GM18867 (cell line): ENCODE results near the gene NFIL3.
A peak's percentile ranks its signal among the peaks of the same experiment; 100 is the strongest.

ENCODE experiments used
- ATAC-seq: cut with Tn5 transposase; IDR thresholded peaks from one replicate; pipeline ENCODE4 v1.9.1; 2021; ENCODE audit warnings: mild to moderate bottlenecking, moderate library complexity; ENCODE audit not compliant: unreplicated experiment

NFIL3 gene

DNA sequence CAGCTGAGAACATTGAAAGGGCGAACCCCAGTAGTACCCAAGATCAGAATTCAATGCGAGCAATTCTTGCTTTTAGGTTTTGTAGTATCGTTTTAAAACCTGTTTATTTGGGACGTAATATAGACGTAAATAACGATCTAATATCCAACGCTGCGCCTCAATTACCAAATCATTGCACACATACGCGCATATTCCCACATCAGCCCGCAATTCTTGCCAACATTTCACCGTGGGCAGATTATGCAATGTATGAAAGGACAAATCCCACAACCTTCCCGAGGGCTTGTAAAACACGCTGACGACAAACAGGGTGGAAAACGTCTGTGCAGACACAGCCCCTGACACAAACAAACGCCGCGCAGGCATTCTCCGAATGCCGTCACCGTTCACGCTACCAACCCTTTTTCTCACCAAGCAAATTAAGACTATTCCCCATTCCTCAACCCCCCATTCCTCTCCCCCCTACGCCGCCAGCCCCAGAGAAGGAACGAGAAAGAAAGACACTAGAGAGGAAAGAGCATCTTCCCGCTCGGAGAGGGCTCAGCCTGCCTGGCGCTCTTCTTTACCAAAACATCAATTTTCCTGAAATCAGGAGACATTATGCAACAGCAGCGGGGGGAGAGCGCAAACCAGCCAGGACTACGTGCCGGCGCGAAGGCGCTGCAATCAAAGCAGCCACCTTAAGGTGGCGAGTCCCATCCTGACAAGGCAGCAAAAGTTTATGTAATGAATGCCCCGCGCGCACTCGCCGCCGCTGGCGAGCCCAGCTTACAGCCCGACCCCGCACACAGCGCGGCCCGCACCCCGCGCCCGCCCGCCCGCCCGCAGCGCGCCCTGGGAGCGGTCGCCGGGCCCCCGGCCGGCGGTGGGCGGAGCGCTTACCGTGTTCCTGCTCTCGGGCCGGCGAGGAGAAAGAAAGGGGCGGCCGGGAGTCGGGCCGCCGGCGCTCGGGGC lies 597 bp downstream of the NFIL3 start:
- ATAC-seq = peak; percentile 47

DNA sequence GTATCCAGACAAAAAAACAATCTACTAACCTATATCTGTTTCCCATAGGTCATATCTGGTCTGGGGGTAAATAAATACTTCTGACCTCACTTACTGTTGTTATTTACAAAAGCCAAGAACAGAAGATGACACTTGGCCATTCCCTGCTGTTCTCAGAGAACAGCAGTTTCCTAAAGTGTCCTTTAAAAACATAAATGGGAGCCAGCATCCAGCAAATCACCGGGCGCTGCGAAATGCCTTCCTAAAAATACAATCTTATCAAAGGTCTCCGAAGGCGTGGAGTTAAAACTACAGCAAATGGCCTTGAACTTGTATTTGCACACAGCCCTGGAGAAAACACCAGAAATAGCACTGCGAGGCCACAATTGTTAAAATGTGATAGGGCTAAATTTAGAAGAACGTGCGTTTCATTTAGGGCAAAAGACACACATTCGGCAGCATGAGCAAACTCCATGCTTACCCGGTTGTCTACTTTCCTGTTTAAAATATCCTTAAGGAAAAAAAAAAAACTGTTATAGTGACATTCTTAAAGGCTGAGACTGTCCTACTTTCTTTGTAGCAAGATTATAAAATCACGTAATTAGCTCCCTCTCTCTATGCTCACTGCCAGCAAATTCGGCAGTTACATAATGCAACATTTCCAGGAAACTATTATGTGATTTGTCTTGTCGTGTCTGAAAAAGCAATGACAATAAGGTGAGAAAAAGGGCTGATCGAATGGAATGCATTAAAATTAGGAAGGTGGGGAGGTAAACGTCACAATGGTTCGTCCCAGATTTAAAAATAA lies 1.5 kb downstream of the NFIL3 start:
- no peak for ATAC-seq

DNA sequence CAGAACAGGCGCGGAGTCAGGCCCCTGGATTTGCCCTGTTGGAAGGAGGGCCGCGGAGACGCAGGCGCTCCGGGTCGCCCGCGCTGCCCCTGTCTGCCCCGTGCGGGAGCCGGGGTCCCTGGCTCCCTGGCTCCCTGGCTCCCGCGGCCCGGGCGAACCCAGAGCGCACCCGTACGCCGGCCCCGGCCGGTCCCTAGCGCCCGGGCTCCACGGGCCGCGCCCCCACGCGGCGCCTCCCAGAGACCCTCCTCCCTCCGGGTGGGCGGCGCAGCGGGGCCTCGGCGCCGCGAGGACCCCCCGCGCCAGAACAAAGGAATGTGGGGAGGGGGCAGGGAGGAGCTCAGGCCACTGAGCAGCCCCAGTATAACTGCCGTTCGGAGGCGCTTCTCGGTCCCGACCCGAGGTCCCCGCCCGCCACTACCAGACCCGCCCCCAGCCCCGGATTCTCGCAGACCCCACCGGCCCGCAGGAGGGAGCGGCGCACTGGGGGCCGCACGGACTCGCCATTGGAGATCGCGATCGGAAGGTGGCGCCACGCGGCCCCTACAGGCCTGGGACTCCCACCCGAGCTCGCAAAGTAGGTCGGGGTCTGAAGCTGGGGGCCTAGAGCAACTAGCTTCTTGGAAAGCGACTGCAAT lies 2.4 kb downstream of the NFIL3 start:
- ATAC-seq = no peak

DNA sequence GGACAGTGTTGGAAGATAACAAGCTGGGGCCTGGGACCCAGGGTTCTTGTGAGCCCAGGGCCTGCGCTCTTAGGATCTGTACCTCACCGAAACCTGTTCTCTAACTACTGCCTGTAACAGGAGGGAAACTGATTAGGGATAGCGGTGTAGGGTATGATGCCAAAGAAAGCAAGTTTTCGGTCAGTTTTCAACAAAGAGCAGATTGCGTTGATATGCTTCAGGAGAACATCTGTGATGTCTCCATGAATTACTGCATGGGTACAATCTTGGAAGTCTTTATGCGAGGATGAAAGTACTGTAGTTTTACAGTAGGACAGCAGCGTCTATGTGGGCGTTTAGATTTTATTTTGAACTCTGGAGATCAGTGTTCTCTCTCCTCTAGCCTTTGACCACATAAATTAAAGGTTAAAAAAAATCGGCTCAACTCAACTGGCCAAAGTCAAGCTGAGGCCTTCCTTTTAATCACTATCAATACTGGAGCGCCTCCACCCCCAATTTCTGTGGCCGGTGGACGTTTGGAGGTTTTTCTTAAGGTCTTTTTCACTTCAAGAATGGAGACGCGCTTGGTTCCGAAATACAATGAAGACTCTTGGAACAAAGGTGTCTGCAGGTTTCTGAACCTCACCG lies 3.0 kb downstream of the NFIL3 start:
- no peak for ATAC-seq

DNA sequence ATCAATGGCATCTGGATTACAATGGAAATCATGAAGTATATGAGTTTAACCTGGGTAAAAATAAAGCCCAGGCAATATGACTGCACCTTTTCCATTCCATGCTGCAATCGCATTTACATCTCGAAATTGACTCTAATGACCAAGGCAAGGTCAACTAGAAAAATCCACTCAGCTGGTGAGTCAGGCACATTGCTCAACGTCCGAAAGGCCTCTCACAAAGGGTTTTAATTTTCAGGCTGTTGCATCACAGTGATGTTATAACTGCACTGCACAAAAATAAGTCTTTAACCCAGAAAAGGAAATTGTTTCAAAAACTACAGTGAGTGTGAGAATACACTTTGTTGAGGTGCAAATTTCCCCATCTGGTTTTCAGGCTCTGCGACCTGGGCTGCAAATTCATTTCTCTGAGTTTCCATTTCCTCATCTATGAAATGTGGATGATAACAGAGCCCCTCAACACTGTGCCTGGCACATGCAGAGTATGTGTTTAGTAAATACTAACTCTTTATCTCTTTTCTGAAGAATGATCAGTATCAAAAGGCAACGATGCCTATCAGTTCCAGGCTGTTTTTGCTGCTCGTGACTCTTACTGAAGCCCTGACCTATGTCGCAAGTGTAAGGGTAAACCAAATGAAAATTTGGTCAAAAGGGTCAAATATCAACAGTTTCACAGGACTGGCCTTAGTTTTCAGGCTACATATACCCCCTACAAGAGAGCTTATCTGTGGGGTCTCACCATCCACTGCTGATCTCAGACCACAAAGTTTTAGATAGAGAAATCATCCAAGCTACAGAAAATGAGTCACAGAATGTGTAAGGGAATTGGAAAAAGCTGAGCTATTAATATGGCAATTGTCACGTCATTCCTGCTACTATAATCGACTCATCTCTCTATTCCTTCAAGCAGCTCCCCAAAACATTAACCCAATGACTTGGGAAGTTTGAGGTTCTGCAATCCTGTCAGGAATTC lies 4.1 kb downstream of the NFIL3 start:
- no peak for ATAC-seq

DNA sequence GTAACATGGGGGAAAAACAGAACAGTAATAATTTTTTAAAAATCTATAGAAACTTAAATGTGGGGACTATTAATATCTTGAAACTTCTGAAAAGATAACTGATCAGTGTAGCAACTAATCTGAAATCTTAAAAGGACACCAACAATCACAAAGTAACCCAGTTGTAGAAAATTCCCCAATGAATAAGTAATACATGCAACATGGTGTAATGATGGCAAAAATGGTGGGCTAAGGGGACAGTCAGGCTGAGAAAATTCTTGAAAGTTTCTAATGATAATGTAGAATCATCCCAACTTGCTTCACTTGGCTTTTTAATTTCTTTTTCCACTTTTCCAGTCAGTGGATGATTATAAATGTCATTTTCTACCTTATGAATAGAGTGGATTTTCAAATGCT lies 5.4 kb downstream of the NFIL3 start:
- ATAC-seq = no peak

DNA sequence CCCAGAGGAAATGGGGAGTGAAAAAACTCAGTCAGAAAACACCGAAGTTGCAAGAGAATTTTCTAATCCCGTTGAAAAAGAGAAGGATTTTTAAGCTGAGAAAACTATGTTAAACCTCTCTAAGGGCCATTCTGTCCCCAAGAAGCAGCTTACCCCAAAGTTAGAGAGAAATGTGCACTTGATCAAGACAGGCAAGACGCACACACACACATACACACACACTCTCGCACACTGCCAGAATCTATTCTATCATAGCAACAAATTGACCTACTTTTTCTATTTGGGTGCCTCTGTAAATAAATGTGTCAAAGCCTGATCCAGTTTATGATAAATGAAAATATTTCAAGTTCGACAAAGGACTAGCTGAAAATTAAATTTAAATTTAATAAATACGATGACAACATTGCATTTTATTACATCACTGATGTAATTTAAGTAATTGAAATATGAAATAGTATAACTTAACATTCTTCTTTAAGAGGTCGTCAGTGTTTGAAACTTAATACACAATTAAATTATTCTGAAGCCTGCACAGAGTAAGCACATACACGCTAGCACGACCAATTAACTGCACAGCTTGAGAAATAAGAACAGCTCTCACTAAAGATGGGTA lies 5.9 kb downstream of the NFIL3 start:
- ATAC-seq = no peak

DNA sequence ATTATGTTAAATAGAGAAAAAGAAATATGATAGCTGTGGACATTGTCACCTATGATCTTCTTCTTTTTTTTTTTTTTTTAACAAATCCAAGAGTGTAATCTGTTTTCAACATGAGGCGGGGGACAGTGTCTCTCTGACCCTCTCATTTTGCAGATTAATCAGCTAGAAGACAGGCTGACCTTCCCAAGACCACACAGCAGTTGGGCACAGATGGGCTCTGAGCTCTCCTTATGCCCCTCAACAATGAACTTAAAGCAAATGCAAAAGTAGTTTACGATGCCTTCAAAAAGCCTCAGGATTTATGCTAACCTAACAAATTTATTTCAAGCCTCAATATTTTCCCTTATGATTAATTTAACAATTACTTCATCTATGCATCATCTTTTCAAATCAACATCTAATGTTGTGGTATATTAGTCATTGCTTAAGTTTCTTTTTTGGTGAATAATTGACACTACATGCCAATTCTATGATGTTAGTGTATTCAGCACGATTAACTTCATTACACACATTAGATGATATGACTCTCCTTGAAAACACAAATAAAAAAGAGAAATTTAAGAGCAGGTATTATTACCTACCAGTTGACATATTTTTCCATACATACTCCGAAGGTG lies 7.4 kb downstream of the NFIL3 start:
- ATAC-seq = no peak

DNA sequence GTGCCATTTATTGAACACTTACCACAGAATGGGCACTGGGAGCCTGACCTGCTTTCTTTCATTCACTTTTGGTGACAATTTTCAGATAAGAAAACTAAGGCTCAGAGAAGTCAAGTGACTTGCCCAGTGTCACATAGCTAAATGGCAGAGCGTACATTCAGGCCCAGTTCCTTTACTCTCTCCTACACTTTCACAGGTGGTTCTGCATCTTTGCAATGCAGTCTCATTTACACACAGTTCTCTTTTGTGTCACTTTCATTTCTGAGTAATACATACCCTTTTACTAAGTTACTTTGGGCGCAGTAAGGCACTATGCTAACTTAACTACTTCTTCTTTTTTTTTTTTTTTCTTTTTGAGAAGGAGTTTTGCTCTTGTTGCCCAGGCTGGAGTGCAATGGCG lies 8.3 kb downstream of the NFIL3 start:
- ATAC-seq = peak; percentile 98

DNA sequence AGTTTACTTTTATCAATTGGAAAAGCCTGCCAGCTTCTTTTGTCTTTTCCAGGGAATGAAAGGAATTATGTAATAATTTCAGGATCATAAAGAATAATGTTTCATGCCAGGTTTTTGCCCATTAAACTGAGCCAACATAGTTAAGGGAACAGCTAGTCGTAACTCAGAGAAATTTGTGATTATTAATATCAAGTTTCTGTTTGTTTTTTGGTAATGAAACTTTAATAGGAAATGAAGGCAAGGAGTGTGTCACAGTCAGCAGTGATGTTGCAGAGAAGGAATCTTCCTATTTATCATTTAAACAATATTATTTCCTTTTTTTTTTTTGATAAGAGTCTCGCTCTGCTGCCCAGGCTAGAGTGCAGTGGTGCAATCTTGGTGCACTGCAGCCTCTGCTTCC lies 10.7 kb downstream of the NFIL3 start:
- no peak for ATAC-seq

DNA sequence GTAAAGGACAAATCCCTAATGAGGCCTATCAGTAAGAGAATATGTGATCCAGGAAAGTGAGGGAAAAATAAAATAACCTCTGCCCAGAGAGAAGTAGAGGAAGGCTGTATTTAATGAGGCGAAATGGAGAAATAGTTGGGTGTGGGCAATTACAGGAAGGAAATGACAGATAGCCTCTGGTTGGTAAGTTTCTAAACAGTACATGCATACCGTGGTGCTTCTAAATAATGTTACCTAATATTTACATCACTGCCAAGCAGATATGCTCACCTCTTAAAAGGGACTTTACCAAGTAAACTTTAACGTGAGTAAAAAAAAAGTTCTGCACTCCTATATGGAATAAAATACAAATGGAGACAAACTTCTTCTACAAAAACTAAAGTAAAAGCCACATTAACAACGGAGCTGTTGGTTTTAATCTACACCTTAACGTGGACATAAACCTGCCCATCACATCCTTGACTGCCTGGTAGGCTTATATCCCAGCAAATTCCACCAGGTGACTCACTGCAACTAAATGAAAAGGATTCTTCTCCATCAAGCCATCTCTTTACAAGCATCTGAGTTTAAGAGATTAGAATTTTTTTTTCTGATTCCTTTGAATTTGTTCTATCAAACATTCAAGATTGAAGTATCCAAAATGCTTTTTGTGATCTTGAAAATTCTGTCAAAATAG lies 12.4 kb downstream of the NFIL3 start:
- ATAC-seq = no peak

DNA sequence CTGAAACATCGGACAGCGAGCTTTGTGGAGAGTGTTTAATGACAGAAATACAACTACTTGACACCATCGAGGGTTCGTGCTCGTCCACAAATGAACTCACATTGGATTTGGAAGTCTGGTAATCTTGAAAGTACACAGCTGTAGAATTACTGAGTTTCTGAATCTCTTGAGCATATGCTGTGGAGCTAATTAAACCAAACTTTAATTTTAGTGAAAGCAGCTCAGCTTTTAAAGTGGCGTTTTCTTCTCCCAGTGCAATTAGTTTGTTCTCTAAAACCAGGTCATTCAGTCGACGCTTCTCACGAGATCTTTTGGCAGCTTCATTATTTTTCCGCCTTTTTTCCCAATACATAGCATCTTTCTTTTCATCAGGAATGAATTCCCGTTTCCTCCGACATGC lies 13.5 kb downstream of the NFIL3 start:
- ATAC-seq = no peak

DNA sequence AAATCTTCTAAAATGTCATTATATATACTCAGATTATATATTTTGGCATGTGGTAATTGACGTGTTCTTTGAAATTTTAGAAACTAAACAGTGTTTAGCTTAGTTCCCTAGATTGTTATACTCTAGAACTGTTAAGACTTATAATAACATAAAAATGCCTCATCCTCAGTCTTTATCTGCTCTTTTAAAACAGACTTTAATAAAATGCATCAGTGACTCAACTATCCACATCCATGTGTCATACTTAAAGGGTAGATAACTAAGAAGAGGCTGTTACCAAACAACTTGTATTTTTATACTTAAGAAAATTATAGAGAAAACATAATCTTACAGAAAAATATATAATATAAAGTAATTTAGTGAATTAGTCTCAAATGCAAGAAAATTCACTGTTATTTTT lies 15.2 kb downstream of the NFIL3 start:
- ATAC-seq = no peak

DNA sequence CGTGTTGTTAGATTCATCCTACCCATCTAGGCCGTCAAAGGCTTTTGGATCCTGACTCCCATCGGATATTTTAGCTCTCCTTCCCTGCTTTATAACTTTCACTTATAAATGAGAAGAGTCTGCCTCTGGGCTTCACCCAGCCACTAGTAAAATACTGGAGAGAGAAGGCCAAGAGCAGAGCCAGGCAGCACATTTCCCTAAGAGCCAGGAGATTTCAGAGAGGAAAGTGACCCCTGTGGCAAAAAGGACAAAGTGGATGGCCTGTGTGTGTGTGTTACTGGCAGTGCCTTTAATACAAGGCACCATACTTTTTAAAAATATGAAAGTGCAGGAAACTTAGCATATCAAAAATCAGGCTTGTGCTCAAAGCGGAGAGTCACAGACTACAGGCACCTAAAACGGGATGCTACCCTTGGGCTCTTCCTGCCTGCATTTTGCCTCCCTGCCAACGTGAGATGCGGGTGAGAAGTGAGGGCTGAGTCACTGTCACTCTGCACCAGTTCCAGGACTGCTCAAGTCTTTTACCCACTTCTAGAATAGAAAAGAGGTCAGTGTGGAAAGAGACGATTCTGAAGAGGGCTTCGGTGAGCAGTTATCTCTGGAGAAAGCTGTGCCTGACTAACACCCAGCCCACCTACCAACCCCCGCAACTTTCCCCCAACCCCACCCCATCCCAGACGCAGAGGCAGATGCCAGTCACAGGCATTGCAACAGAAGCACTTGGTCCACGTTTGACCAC lies 15.9 kb downstream of the NFIL3 start:
- ATAC-seq = no peak

DNA sequence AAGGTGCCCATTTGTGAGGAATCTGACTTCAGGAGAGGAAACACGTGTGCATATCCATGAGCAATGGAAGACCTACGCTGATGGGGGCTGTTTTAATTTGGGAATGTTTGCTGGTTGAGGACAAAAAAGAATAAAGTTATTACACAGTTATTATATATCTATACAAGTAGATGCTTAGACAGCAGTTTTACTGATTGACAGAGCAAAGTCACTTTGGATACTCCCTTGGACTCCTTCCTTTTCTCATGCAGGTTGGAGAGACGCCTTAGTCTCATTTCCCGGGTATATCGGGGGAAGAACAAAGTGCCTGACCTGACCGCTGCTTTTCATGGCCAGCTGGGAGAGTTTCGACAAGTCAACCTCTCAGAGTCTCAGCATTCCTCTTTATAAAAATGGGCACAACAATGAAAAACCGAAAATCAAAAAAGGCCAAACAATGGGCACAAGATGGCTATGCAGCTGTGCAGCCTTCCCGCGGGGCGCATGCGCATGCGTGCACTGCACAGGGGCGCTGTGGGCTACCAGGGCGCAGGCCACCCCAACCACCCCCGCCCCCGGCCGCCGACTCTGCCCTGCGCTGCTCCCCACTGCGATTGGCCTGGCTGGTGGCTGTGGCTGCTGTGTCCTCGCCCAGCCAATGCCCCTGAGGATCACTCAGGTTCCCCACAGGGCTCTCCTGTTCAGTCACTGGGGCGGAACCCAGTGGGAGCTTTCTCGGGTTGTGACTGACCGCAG lies 18.1 kb downstream of the NFIL3 start:
- ATAC-seq = no peak

DNA sequence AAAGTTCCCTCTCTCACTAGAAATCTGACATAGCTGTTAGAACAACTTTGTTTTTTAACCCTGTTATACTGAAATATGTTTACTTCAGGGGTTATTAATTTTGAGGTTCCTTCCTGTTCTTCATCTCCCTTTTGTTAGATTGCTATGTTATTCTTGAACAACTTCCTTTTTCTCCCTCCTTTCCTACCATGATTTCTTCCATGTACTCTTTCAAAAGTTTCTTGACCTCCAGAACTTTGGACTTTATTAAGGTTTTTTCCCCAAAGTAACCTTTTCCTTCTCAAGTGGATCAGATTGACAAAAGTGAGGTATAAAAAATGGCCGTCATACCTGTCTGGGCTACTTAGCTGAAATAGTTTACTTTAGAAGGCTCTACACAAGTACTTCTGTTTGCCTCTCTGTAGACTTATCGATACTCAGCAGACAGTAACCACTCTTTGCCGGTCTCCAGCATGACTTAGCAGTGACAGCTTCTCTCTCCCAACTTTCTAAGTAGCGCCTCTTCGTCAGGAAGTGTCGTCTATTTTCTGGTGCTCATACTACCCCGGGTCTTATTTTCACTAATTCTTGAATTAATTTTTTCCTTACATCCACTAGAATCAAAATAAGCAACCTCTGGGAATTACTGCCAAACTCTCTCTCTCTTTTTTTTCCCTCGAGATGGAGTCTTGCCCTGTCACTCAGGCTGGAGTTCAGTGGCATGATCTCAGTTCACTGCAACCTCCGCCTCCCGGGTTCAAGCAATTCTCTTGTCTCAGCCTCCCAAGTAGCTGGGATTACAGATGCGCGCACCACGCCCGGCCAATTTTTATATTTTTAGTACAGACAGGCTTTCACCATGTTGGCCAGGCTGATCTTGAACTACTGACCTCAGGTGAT lies 19.7 kb downstream of the NFIL3 start:
- ATAC-seq = no peak
